Melanocyte of skin (primary cell): ENCODE data around the gene MRPS9. TPM values are rescaled to one million over a fixed set of nuclear protein-coding genes. Genes with fewer than 3 reads are reported as not detected.

ENCODE experiments used
- total RNA-seq, 2 donors: library from RNA; depleted of rRNA; stranded (reverse); fragments of >200 nt; gene quantifications; 2 replicates each; pipeline ENCODE4 v1.2.3, GENCODE V29; 2012

MRPS9 gene
- 10 to 100 TPM; 14.5 to 26.0 TPM for total RNA-seq

DNA sequence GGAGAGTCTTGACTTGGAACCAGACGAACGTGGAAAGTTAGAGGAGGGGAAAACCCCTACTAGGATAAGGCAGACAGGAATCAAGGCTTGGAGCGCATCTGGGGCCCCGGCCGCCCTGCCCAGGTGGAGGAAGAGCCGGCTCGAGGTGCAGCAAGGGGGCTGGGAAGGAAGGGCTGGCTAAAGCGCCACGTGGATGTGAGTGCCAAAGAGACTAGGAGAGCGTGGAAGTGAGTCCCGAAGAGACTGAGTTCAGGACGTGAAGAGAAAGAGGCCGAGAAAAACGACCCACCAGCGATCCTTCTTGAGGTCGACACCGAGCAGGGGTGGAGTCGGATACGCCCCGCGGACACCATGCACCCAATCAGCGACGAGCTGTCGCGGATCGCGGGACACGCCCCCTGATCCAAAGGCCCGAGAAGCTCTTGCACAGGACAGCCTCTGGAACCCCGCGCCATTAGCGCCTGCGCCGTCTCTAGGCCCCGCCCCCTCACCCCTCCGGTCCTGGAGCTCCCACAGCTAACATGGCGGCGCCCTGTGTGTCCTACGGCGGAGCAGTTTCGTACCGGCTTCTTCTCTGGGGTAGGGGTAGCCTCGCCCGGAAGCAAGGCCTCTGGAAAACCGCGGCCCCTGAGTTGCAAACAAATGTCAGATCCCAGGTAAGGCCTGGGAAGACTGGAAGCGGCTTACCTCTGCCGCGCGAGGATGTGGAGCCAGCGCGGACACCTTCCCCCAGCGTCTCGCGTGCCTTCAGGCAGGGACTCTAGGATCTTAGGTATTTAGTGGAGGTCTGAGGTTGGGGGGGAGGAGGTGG lies at the start of gene MRPS9:
MRPS9 (plus strand) TSS at position 498 of the 811 bp plus-strand sequence; CDS start at position 522, 24 bp downstream.

Other genes starting within 250 kb of the MRPS9 start
- gene POU3F3, start 184.0 kb upstream of the MRPS9 start, total RNA-seq = 1 to 10 TPM in 1 of 2 donors, not detected in 1; 7.2 TPM
- not detected for gene GPR45, start 203.7 kb downstream of the MRPS9 start, total RNA-seq